Activated B cell treated with CpG ODN at 0.5 μM for 24 hours (primary cell): Measurements from ENCODE around the gene RPL13. TPM values are rescaled to one million over a fixed set of nuclear protein-coding genes. Genes with fewer than 3 reads are reported as not detected.

Source experiments
- ATAC-seq: fragments of 200-7000 bp; cut with Tn5 transposase; one replicate; pipeline ENCODE4 v1.10.0; 2021; ENCODE audit warnings: low read depth, mild to moderate bottlenecking, moderate library complexity
- CTCF ChIA-PET: fragments of 350-600 bp; sonication (Branson Sonifier 250); formaldehyde crosslinking; loops from one replicate; lab custom pipeline; 2021; ENCODE audit warnings: antibody characterized with exemption; lab: Charles Lee
- POLR2A ChIA-PET: fragments of 350-600 bp; sonication (Branson Sonifier 250); formaldehyde crosslinking; loops from one replicate; lab custom pipeline; 2021; ENCODE audit warnings: antibody characterized with exemption; lab: Charles Lee
- DNase-seq: peaks from one replicate; pipeline ENCODE4 v3.0.0; 2022
- H3K27ac Mint-ChIP-seq: one replicate; pipeline ENCODE4 v1.8.0; 2020; ENCODE audit warnings: mixed read lengths
- H3K27me3 Mint-ChIP-seq: one replicate; pipeline ENCODE4 v1.8.0; 2021; ENCODE audit warnings: mixed read lengths
- H3K36me3 Mint-ChIP-seq: one replicate; pipeline ENCODE4 v1.8.0; 2021; ENCODE audit warnings: low read depth, mixed read lengths
- H3K4me1 Mint-ChIP-seq: one replicate; pipeline ENCODE4 v1.8.0; 2021; ENCODE audit warnings: mixed read lengths
- H3K4me3 Mint-ChIP-seq: one replicate; pipeline ENCODE4 v1.8.0; 2020; ENCODE audit warnings: mild to moderate bottlenecking, mixed read lengths
- H3K9me3 Mint-ChIP-seq: one replicate; pipeline ENCODE4 v1.8.0; 2020; ENCODE audit warnings: mixed read lengths
- CTCF ChIP-seq: fragments of 200-600 bp; IDR thresholded peaks from one replicate; pipeline ENCODE4 v1.8.0; 2022; ENCODE audit warnings: antibody characterized with exemption, mild to moderate bottlenecking
- intact Hi-C: fragments of 100-400 bp; cut with micrococcal nuclease; formaldehyde crosslinking; loops from one replicate; pipeline ENCODE4 v1.15.1; 2024
- total RNA-seq: library from RNA; stranded (reverse); gene quantifications from 2 replicates; pipeline ENCODE4 v1.2.3, GENCODE V29; 2022

The RPL13 gene
- total RNA-seq, 1 donor from 2014 or later = 3,566 TPM

GRCh38 chr16:89573826-89574680 lies 13.6 kb downstream of the RPL13 start:
- intact Hi-C loops = loop anchor here (2.0 kb wide), 2 partner anchors 67 to 287 kb away; no protein-coding TSS in a partner anchor
- peak overlapping the region; percentile 35 for H3K4me3 Mint-ChIP-seq
- CTCF ChIA-PET = no interaction called here
- ATAC-seq = no peak
- DNase-seq = no peak
- POLR2A ChIA-PET = no interaction called here
- H3K27me3 Mint-ChIP-seq = peaks cover 10% of the 10 kb centered on the region
- no peak overlapping the region for H3K27ac Mint-ChIP-seq
- no peak for TF ChIP-seq CTCF
- peaks cover 22% of the 10 kb centered on the region for H3K4me1 Mint-ChIP-seq
- no peaks in the 10 kb centered on the region for H3K9me3 Mint-ChIP-seq
- no peaks in the 10 kb centered on the region for H3K36me3 Mint-ChIP-seq

GRCh38 chr16:89574681-89575246 lies 14.3 kb downstream of the RPL13 start:
- ChIA-PET CTCF (interaction anchor here (1.6 kb wide), 1 partner anchor 9 kb away, joined by 3 read pairs; no protein-coding TSS in a partner anchor), POLR2A (interaction anchor here (0.7 to 1.1 kb wide), 2 partner anchors 87 to 253 kb away, joined by 3 read pairs; partner anchors contain the start of gene SPIRE2)
- H3K36me3 Mint-ChIP-seq = no peaks in the 10 kb centered on the region
- H3K27me3 Mint-ChIP-seq = peaks cover 10% of the 10 kb centered on the region
- H3K4me1 Mint-ChIP-seq = peaks cover 22% of the 10 kb centered on the region
- TF ChIP-seq CTCF = no peak
- intact Hi-C loops = loop anchor here (2.0 kb wide), 2 partner anchors 66 to 286 kb away; no protein-coding TSS in a partner anchor
- H3K4me3 Mint-ChIP-seq = peak overlapping the region; percentile 74
- DNase-seq = peak; percentile 49
- ATAC-seq = peak; percentile 57
- no peaks in the 10 kb centered on the region for H3K9me3 Mint-ChIP-seq
- H3K27ac Mint-ChIP-seq = no peak overlapping the region

GRCh38 chr16:89575247-89576152 lies 15.0 kb downstream of the RPL13 start, which contains the start of gene CPNE7:
TSS of gene CPNE7 (plus strand) at chr16:89575758. CDS start at chr16:89575898, 140 bp downstream.
- no peak for TF ChIP-seq CTCF
- Mint-ChIP-seq H3K4me3 (peak within 1 kb of the TSS; percentile 74), H3K9me3 (no peaks in the 10 kb centered on the region), H3K36me3 (no peaks in the 10 kb centered on the region), H3K27ac (no peak within 1 kb of the TSS), H3K27me3 (peaks cover 8% of the 10 kb centered on the region), H3K4me1 (peaks cover 22% of the 10 kb centered on the region)
- intact Hi-C loops = loop anchor here (2.0 kb wide), 2 partner anchors 65 to 285 kb away; no protein-coding TSS in a partner anchor
- peak; percentile 41 for ATAC-seq
- ChIA-PET CTCF (interaction anchor here (1.6 kb wide), 1 partner anchor 10 kb away, joined by 3 read pairs; no protein-coding TSS in a partner anchor), POLR2A (interaction anchor here (0.6 to 1.1 kb wide), 5 partner anchors 10 to 692 kb away, joined by 3 to 5 read pairs (median 3); partner anchors contain the start of gene SPIRE2)
- peak; percentile 35 for DNase-seq

GRCh38 chr16:89576153-89577054 lies 15.9 kb downstream of the RPL13 start:
- H3K36me3 Mint-ChIP-seq = no peaks in the 10 kb centered on the region
- H3K27ac Mint-ChIP-seq = no peak overlapping the region
- H3K27me3 Mint-ChIP-seq = peaks cover 8% of the 10 kb centered on the region
- no peak for TF ChIP-seq CTCF
- intact Hi-C loops = no loop called here
- ATAC-seq = no peak
- no peaks in the 10 kb centered on the region for H3K9me3 Mint-ChIP-seq
- no peak for DNase-seq
- no peak overlapping the region for H3K4me3 Mint-ChIP-seq
- H3K4me1 Mint-ChIP-seq = peaks cover 22% of the 10 kb centered on the region
- ChIA-PET POLR2A (interaction anchor here (0.9 kb wide), 2 partner anchors 11 to 15 kb away, joined by 3 to 5 read pairs; no protein-coding TSS in a partner anchor), CTCF (interaction anchor here (1.6 kb wide), 1 partner anchor 11 kb away, joined by 3 read pairs; no protein-coding TSS in a partner anchor)
